Liver (tissue), 9 donors: ENCODE results near the gene NIFK. TPM values are rescaled to one million over a fixed set of nuclear protein-coding genes. Genes with fewer than 3 reads are reported as not detected.

Source experiments
- DNase-seq: peaks from one replicate; pipeline ENCODE4 v3.0.0-alpha.2; 2017; ENCODE audit warnings: low spot score
- H3K27ac ChIP-seq, 2 donors: one replicate each; pipeline ENCODE4 v1.7.0; 2013; ENCODE audit warnings: inconsistent platforms in 2 of 2, low read length in 2 of 2, control low read depth in 1 of 2, low read depth in 1 of 2, mild to moderate bottlenecking in 1 of 2
- H3K27me3 ChIP-seq, 4 donors: one replicate each; pipeline versions ENCODE4 v1.6.1 to v1.7.0; 2013; ENCODE audit warnings: low read length in 3 of 4, inconsistent platforms in 1 of 4, mild to moderate bottlenecking in 1 of 4, moderate library complexity in 1 of 4; ENCODE audit not compliant: control insufficient read depth in 4 of 4, insufficient read depth in 4 of 4
- H3K36me3 ChIP-seq, 4 donors: one replicate each; pipeline versions ENCODE4 v1.6.1 to v1.7.0; 2013; ENCODE audit warnings: low read length in 3 of 4, mild to moderate bottlenecking in 3 of 4, low read depth in 1 of 4, moderate library complexity in 1 of 4; ENCODE audit not compliant: control insufficient read depth in 4 of 4, insufficient read depth in 3 of 4
- H3K4me1 ChIP-seq, 4 donors: one replicate each; pipeline versions ENCODE4 v1.6.1 to v1.7.0; 2013; ENCODE audit warnings: low read length in 3 of 4, mild to moderate bottlenecking in 3 of 4, moderate library complexity in 1 of 4; ENCODE audit not compliant: control insufficient read depth in 4 of 4, insufficient read depth in 4 of 4
- H3K4me3 ChIP-seq, 3 donors: one replicate each; pipeline versions ENCODE4 v1.6.1 to v1.7.0; 2013; ENCODE audit warnings: low read length in 3 of 3, control low read depth in 1 of 3, low read depth in 1 of 3, mild to moderate bottlenecking in 1 of 3
- H3K9ac ChIP-seq, 2 donors: one replicate each; pipeline ENCODE4 v1.7.0; 2013; ENCODE audit warnings: low read length in 2 of 2, mild to moderate bottlenecking in 2 of 2, moderate library complexity in 2 of 2, control low read depth in 1 of 2, low read depth in 1 of 2
- H3K9me3 ChIP-seq, 4 donors: one replicate each; pipeline versions ENCODE4 v1.6.1 to v1.7.0; 2013; ENCODE audit warnings: low read length in 3 of 4; ENCODE audit not compliant: control insufficient read depth in 4 of 4
- EGR1 ChIP-seq, 2 donors: IDR thresholded peaks; 2 replicates each; pipeline ENCODE4 v1.6.1; 2016 to 2018; ENCODE audit warnings: antibody characterized with exemption in 2 of 2, low read depth in 2 of 2
- FOXA1 ChIP-seq: IDR thresholded peaks from 2 replicates; pipeline ENCODE4 v1.6.1; 2016; ENCODE audit warnings: antibody characterized with exemption
- FOXA2 ChIP-seq: IDR thresholded peaks from 2 replicates; pipeline ENCODE4 v1.6.1; 2016; ENCODE audit warnings: antibody characterized with exemption
- GABPA ChIP-seq, 2 donors: IDR thresholded peaks in 1 of 2; conservative IDR thresholded peaks in 1 of 2; 2 replicates each; pipeline ENCODE4 v1.6.1; 2016; ENCODE audit warnings: antibody characterized with exemption in 2 of 2, mild to moderate bottlenecking in 1 of 2, moderate library complexity in 1 of 2
- HNF4A ChIP-seq, 2 donors: conservative IDR thresholded peaks; 2 replicates each; pipeline ENCODE4 v1.6.1; 2016; ENCODE audit warnings: antibody characterized with exemption in 2 of 2, mild to moderate bottlenecking in 2 of 2
- HNF4G ChIP-seq: IDR thresholded peaks from 2 replicates; pipeline ENCODE4 v1.6.1; 2016; ENCODE audit warnings: antibody characterized with exemption
- JUND ChIP-seq, 2 donors: IDR thresholded peaks; 2 replicates each; pipeline ENCODE4 v1.6.1; 2016; ENCODE audit warnings: antibody characterized with exemption in 2 of 2
- NR2F2 ChIP-seq: IDR thresholded peaks from 2 replicates; pipeline ENCODE4 v1.6.1; 2016; ENCODE audit warnings: antibody characterized with exemption
- RAD21 ChIP-seq, 2 donors: IDR thresholded peaks; 2 replicates each; pipeline ENCODE4 v1.6.1; 2016; ENCODE audit warnings: antibody characterized with exemption in 2 of 2, mild to moderate bottlenecking in 2 of 2
- RXRA ChIP-seq, 2 donors: IDR thresholded peaks; 2 replicates each; pipeline ENCODE4 v1.6.1; 2017 to 2018; ENCODE audit warnings: antibody characterized with exemption in 2 of 2, mild to moderate bottlenecking in 1 of 2
- SP1 ChIP-seq: IDR thresholded peaks from 2 replicates; pipeline ENCODE4 v1.6.1; 2018; ENCODE audit warnings: antibody characterized with exemption, mild to moderate bottlenecking
- TAF1 ChIP-seq: conservative IDR thresholded peaks from 2 replicates; pipeline ENCODE4 v1.6.1; 2016; ENCODE audit warnings: antibody characterized with exemption, mild to moderate bottlenecking
- YY1 ChIP-seq: IDR thresholded peaks from 2 replicates; pipeline ENCODE4 v1.6.1; 2016; ENCODE audit warnings: antibody characterized with exemption, mild to moderate bottlenecking
- WGBS: extraction: QIAGEN DNeasy Blood & Tissue Kit; methylation state at CpG from one replicate; pipeline ENCODE4 v1.1.7; 2013; 5-methylcytosine and 5-hydroxymethylcytosine counted together
- polyA plus RNA-seq, 2 donors: library from polyadenylated mRNA; stranded (reverse) in 1 of 2; unstranded in 1 of 2; fragments of 200-250 nt in 1 of 2; fragments of >200 nt in 1 of 2; fragmentation: Nextera tagmentation in 1 of 2; extraction: Ambion mirVana in 1 of 2; gene quantifications; one replicate each; pipeline versions ENCODE4 v1.2.1 to v1.2.3, GENCODE V29; 2013 to 2015
- total RNA-seq, 2 donors: library from RNA; depleted of rRNA; stranded (reverse); fragments of >200 nt; gene quantifications; one replicate each; pipeline ENCODE4 v1.2.3, GENCODE V29; 2014
- TF ChIP-seq, protein P1 (sequence below): IDR thresholded peaks from 2 replicates; pipeline ENCODE4 v1.6.1; 2016; ENCODE audit warnings: antibody characterized with exemption, mild to moderate bottlenecking
- TF ChIP-seq, protein P2 (sequence below): fragments of 150-350 bp; IDR thresholded peaks from 2 replicates; pipeline ENCODE4 v1.5.1; 2017; ENCODE audit warnings: improper control_type of control experiment, low read depth, low read length; ENCODE audit not compliant: missing input control
- TF ChIP-seq, protein P3 (sequence below): IDR thresholded peaks from 2 replicates; pipeline ENCODE4 v1.6.1; 2016; ENCODE audit warnings: antibody characterized with exemption
- TF ChIP-seq, protein P4 (sequence below): IDR thresholded peaks from 2 replicates; pipeline ENCODE4 v1.6.1; 2016; ENCODE audit warnings: antibody characterized with exemption
- TF ChIP-seq, protein P5 (sequence below): IDR thresholded peaks from 2 replicates; pipeline ENCODE4 v1.6.1; 2016; ENCODE audit warnings: antibody characterized with exemption
- donor health status: healthy.
- donor health status: healthy.
- donor health status: healthy.
- donor health status: healthy.
- donor health status: healthy.

NIFK gene
- total and polyA plus RNA-seq, 4 donors, result 13.4 to 25.6 (median 16.2) TPM

DNA sequence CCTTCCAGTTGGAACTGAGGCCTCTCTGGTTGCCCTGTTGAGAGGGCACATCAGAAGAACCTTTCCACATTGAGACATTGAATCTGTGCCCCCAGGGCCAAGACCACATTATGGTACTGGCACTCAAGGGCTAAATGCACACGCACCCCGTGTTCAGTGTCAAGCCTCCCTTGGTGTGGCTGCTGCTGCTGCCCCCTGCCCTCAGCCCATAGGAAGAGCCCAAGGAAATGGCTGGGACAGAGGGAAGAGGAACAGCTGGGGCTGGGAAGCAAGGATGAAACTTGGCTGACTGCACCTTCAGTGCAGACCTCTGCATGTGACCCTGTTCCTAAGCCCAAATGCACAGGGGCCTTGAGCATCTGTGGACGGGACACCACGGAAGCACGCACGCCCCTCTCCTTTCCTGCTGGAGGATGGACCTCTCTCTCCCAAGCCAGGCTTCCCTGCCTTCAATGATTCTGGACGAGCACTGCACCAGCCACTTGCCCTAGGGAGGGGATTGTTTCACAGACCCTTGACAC, 40.2 kb downstream of the NIFK start:
- WGBS, result 82% methylated on average over 7 of the region's 7 CpGs
- DNase-seq, result no peak
- peaks cover 0 to 5% (median 0%) of the 10 kb centered on the region in 4 donors for H3K4me1 ChIP-seq
- no peak overlapping the region for H3K4me3 ChIP-seq
- TF ChIP-seq RXRA (IDR thresholded peaks at IDR 0.05) (no peak), JUND (IDR thresholded peaks at IDR 0.05) (no peak), EGR1 (IDR thresholded peaks at IDR 0.05; ENCODE audit: low read depth in 2 of 2) (no peak), FOXA1 (no peak), FOXA2 (no peak), HNF4G (no peak), HNF4A (conservative IDR thresholded peaks at IDR 0.05) (no peak), SP1 (no peak), TAF1 (no peak), GABPA (IDR thresholded peaks at IDR 0.05 in 1 of 2, conservative IDR thresholded peaks at IDR 0.05 in 1 of 2) (no peak), RAD21 (IDR thresholded peaks at IDR 0.05) (no peak), YY1 (no peak), NR2F2 (no peak)
- TF ChIP-seq, protein P1, sequence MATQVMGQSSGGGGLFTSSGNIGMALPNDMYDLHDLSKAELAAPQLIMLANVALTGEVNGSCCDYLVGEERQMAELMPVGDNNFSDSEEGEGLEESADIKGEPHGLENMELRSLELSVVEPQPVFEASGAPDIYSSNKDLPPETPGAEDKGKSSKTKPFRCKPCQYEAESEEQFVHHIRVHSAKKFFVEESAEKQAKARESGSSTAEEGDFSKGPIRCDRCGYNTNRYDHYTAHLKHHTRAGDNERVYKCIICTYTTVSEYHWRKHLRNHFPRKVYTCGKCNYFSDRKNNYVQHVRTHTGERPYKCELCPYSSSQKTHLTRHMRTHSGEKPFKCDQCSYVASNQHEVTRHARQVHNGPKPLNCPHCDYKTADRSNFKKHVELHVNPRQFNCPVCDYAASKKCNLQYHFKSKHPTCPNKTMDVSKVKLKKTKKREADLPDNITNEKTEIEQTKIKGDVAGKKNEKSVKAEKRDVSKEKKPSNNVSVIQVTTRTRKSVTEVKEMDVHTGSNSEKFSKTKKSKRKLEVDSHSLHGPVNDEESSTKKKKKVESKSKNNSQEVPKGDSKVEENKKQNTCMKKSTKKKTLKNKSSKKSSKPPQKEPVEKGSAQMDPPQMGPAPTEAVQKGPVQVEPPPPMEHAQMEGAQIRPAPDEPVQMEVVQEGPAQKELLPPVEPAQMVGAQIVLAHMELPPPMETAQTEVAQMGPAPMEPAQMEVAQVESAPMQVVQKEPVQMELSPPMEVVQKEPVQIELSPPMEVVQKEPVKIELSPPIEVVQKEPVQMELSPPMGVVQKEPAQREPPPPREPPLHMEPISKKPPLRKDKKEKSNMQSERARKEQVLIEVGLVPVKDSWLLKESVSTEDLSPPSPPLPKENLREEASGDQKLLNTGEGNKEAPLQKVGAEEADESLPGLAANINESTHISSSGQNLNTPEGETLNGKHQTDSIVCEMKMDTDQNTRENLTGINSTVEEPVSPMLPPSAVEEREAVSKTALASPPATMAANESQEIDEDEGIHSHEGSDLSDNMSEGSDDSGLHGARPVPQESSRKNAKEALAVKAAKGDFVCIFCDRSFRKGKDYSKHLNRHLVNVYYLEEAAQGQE, result no peak
- TF ChIP-seq, protein P2, sequence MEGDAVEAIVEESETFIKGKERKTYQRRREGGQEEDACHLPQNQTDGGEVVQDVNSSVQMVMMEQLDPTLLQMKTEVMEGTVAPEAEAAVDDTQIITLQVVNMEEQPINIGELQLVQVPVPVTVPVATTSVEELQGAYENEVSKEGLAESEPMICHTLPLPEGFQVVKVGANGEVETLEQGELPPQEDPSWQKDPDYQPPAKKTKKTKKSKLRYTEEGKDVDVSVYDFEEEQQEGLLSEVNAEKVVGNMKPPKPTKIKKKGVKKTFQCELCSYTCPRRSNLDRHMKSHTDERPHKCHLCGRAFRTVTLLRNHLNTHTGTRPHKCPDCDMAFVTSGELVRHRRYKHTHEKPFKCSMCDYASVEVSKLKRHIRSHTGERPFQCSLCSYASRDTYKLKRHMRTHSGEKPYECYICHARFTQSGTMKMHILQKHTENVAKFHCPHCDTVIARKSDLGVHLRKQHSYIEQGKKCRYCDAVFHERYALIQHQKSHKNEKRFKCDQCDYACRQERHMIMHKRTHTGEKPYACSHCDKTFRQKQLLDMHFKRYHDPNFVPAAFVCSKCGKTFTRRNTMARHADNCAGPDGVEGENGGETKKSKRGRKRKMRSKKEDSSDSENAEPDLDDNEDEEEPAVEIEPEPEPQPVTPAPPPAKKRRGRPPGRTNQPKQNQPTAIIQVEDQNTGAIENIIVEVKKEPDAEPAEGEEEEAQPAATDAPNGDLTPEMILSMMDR, result no peak
- TF ChIP-seq, protein P3, sequence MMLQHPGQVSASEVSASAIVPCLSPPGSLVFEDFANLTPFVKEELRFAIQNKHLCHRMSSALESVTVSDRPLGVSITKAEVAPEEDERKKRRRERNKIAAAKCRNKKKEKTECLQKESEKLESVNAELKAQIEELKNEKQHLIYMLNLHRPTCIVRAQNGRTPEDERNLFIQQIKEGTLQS, result no peak
- TF ChIP-seq, protein P4, sequence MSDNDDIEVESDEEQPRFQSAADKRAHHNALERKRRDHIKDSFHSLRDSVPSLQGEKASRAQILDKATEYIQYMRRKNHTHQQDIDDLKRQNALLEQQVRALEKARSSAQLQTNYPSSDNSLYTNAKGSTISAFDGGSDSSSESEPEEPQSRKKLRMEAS, result no peak
- TF ChIP-seq, protein P5, sequence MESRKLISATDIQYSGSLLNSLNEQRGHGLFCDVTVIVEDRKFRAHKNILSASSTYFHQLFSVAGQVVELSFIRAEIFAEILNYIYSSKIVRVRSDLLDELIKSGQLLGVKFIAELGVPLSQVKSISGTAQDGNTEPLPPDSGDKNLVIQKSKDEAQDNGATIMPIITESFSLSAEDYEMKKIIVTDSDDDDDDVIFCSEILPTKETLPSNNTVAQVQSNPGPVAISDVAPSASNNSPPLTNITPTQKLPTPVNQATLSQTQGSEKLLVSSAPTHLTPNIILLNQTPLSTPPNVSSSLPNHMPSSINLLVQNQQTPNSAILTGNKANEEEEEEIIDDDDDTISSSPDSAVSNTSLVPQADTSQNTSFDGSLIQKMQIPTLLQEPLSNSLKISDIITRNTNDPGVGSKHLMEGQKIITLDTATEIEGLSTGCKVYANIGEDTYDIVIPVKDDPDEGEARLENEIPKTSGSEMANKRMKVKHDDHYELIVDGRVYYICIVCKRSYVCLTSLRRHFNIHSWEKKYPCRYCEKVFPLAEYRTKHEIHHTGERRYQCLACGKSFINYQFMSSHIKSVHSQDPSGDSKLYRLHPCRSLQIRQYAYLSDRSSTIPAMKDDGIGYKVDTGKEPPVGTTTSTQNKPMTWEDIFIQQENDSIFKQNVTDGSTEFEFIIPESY, result no peak
- H3K27ac ChIP-seq, result no peak overlapping the region
- no peaks in the 10 kb centered on the region for H3K36me3 ChIP-seq
- no peaks in the 10 kb centered on the region for H3K27me3 ChIP-seq
- H3K9me3 ChIP-seq, result no peaks in the 10 kb centered on the region
- no peak overlapping the region for H3K9ac ChIP-seq
